Globus pallidus (tissue), 1 donor: ENCODE measurements around the gene FAM149B1.
"Not testable (repeated sequence)": the region's sequence is repeated elsewhere in the genome, so short reads cannot be mapped to it uniquely, and the experiment has no call there.

ENCODE experiments used
- DNase-seq: peaks from one replicate; pipeline ENCODE4 v3.0.0-alpha.2; 2015; ENCODE audit warnings: low spot score

FAM149B1 gene

DNA sequence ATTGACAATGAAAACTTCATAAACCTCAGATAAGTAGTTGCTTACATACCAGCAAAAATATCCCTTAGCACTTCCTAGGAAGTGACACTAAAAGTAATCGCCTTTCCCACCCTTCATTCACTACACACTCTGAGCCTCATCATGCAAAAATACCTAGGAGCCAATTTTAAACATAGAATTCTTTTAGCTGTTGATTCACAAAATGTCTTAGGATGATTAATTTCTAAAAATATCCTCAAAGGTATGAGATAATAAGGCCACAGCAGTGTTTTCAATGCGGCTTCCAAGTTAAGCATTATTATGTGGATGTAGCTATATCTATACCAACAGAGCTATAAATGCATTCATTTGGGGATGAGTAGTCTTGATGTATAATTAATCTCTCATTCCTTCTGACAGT is 66.0 kb downstream of the FAM149B1 start:
- DNase-seq, result no peak

DNA sequence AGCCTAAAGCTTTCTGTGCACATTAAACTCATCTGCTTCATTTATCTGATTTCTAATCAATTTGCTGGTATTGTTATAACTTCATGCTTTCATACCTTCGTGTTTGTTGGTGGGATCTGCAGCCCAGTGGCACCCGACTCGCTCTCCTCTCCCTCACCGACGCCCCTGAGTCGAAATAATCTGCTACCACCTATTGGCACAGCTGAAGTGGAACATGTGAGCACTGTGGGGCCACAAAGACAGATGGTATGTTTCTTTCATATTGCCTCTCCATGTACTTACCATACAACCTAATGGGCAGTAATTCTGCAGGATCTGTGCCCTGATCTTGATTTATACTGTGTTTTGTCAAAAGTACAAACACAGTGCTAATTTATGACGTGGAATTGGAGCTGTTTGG is 66.8 kb downstream of the FAM149B1 start:
- no peak for DNase-seq

DNA sequence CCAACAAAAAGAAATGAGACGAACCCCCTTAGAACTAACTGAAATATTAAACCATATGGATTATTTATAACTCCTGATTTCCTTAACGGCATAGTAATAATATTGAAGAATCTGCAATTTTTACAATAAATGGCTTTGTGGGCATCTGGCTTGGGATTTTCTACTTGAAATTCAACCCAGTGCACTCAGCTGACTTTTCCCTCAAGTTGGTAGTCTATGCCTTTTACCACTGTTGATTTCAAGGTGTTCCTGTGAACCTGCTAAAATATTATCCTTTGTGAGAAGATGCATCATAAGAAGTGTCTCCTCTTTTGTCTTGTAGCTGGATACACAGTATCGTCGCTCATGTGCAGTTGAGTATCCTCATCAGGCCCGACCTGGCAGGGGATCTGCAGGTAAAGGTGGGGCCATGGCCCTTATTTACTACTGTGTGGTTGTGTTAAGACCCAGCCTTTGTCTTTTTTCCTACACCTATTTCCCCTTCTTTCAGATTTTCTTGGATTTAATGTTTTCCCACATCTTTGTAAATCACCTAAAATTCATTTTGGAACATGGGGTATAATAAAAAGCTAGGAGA is 71.2 kb downstream of the FAM149B1 start:
- DNase-seq, result no peak

DNA sequence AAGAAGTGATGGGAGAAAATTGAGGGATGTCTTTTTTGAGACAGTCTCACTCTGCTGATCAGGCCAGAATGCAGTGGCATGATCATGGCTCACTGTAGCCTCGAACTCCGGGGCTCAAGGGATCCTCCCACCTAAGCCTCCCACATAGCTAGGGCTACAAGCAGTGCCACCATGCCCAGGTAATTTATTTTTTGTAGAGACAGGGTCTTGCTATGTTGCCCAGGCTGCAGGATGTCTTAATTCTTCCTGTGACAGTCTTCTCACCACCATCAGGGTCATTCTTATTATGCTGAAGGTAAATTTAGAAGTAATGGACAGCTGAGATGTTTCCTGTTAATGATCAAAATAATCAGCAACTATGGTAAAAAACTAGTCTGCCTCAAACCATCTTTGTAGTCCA is 72.0 kb downstream of the FAM149B1 start:
- no peak for DNase-seq

DNA sequence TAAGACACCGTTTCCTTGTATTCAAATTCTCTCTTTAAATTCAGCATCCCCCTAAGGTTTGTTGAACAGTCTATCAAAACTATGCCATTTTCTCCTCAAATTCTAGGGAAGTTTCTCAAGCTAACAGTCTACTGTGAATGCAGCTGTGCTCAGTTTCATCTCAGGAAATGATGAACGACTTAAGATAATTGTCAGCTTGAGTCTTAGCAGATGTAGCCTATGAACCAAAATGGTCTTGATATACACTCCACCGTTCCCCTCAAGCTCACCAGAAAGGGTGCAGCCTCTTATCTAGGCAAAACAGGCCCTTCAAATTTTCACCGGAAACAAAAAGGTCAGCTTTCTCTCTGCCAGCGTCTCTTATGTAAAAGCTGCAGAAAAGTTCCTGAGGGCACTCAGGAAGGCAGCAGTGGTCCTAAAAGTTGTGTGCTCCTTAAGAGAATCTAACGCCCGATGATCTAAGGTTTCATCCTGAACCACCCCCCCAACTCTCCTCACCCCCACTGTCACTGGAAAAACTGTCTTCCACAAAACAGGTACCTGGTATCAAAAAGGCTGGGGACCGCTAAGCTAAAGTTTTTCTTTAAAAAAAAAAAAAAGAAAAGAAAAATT is 77.1 kb downstream of the FAM149B1 start:
- DNase-seq, result no peak

DNA sequence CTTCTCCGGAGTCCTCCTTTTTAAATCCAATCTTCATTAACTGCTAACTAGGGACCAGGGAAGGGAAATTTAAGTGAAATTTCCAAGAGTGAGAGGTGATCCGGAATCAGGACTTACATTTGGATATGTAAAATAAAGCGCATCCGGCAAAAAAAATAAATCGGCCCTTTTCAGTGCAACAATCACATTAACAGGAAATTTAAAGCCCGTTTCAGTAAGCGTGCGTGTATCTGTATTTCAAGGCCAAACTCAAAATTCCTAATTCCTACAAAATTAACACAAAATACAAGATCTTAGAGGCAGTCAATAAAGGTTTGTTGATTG is 78.4 kb downstream of the FAM149B1 start:
- no peak for DNase-seq

DNA sequence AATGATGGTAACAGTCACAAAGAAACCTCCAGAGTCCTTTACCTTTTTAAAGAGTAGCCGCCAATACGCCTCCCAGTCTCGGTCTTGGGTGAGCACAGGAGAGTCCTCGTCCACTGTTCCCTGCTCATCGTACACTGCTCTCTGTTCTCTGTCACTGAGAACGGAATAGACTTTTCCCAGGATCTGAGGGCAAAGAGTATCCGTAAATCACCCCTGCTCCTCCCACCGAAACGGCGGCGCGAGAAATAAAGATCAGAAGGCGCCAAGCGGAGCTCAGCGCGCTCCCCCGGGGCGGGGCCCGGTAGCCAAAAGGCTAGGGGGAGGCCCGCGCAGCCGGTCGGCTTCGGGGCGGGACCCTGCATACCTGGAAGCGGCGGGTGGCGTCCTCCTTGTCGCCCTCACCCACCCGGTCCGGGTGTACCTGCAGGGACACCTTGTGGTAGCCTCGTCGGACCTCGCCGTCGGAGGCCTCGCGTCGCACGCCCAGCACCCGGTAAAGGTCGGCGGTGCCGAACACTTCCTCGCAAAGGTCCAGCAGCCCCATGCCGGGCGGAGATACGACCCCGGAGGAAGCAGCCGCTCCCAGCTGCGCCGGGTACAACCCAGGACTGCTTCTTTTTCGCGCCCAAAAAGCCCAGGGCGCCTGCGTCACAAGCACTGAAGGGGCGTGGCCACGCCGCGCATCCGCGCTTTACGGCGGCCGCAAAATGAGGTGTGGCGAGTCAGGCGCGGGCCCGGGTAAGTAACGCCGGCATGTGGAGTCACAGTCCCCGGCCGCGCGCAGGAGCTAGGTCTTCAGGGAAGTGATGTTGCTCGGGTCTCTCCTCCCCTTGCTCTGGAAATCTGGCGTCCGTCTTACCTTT is 79.0 kb downstream of the FAM149B1 start, which contains the start of gene DNAJC9:
Gene DNAJC9 (minus strand): TSS at position 610 of the 863 bp plus-strand sequence. CDS start 66 bp downstream, at position 544.
- DNase-seq, result peak; percentile 84

DNA sequence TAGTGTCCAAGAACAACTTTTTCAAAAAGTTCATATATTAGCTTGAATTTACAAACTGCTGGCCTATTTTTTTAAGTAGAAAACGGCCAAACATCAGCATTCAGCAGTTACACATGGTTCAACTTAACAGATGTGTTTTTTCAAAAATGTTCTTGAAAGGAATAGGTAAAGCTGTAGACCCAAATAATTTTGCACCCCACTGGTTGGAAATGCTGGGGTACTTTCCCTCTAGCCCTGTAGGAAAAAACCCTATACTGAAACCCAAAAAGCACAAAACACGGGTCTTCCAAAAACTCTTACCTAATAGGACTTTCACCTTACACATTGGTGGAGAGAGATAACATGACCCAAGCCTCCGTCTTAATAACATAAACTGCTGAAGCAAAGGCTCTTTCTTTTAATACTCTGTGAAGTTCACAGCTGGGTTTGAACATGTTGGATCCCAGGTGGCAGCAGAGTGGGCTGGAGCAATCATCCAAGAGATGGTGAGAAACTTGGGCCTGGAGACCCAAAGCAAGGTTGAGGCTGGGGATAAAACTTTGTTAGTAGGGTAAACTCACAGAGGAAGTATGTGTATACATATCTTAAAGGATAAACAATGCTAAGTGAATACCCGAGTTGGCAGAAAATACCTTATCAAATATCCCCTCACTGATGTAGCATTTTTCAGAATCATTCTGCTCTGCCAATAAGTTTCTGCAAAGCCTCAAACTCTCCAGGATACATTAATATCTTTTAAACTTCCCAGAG is 79.8 kb downstream of the FAM149B1 start:
- DNase-seq, result no peak

DNA sequence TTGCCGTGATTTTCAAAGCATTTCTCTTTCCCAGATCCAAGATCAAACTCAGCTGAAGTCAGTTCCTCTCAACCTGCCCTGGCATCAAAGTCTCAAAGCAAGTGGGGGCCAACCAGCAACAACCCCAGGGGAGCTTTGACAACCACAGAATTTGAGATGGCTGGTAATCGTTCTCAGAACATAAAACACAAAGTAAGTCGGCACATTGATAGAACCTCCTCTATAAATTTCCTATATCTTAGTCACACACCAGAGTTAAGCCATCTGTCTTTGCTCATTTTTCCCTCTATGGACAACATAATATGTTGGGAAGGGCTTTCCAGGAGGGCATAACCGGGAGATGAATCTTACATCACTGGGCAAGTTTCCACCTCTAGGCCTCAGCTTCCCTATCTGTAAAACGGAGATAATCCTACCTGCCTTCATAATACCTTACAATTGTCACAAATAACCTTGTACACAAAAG is 80.4 kb downstream of the FAM149B1 start:
- no peak for DNase-seq

DNA sequence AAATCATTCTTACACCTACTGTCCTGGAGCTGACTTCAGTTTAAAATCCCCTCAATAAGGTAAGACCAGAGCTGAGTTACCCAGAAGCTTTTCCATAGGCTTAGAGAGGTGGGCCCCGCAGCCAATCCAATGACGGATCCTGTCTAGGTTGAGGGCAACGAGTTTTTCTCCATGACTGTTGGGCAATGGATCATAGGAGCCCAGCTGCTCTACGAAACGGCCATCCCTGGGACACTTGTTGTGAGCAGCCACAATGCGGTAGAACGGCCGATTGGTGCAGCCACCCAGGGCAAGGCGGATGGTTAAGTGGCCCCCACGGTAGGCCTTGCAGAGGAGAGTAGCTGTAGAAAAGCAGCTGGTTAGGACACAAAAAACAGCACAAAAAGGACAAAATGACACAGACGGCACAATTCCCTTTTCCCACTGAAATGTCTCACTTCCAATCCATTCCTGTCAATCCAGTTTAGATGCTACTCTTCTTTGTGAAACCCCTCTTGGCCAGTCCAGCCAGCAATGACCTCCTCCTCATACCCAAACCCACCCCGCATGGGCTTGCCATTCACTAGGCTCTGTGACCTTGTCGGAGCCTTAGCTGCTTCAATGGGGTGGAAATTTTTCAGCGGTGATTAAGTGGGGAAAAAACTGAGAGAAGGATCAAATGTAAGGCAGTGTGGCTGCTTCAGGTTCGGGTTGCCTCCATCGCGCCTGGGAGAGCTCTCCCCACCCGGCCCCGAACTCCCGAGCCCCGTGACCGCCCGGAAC is 83.9 kb downstream of the FAM149B1 start:
- no peak for DNase-seq

DNA sequence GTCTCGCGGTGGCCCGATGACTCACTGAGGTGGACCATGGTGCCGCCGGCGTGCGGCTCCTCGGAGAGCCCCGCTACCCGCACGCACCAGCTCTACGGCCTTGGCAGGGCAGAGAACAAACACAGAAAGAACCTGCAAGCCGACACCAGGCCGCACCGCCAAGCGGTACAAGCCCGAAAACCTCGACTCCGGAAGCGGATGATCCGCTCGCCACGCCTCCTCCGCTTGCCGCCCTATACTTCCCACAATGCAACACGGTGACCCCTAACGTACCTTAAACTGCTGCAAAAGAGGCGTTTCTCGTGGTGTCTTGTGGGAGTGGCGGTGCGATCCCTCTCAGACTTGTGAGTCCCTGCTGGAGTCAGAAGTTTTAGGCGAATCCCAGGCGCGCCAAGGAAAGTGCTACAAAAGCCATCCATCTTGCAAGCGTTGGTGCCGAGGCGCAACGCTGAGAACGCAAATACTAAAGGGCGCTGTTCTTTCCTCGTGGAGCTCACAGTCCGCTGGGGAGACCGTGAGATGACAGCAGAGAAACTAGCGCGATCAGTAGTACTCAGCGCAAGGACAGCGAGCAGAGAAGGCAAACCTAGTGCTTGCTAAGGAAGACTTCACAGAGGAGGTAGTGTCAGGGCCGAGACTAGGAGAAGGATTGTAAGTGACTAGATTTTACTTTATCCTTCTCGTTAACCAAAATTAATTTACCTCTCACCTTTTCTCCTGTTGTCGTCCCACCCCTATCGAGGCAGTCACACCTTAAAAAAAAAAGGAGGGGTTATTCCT is 84.7 kb downstream of the FAM149B1 start, which contains the start of gene MRPS16:
Gene MRPS16 (minus strand): TSS at position 200 of the 780 bp plus-strand sequence. CDS start 162 bp downstream, at position 38.
- DNase-seq, result peak; percentile 93

DNA sequence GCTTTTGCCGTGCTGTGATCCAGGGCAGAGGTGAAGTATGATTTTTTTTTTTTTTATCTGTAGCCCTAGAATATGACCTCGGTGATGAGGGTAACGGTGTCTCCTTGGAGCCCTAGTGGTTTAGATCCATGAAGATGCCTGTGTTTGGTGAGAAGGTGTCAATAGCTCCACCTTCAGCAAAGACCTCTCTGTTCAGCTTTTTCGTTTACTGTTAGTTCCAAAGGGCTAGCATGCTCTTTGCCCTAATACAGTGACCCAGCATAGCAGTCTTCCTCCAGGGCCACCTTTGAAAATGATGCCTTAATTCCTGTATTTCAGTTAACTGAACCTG is 85.3 kb downstream of the FAM149B1 start:
- DNase-seq, result no peak

DNA sequence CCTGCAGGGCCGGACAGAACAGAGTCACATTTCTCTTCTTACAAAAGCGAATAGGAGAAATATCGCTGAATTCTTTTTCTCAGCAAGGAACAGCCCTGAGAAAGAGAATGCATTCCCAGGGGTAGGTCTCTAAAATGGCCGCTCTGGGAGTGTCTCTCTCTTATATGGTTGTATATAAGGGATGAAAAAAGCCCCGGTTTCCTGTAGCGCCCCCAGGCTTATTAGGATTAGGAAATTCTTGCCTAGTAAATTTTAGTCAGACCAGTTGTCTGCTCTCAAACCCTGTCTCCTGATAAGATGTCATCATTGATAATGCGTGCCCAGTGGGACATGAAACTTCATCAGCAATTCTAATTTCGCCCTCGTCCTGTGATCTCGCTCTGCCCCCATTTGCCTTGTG is 90.7 kb downstream of the FAM149B1 start:
- not testable (repeated sequence) for DNase-seq

DNA sequence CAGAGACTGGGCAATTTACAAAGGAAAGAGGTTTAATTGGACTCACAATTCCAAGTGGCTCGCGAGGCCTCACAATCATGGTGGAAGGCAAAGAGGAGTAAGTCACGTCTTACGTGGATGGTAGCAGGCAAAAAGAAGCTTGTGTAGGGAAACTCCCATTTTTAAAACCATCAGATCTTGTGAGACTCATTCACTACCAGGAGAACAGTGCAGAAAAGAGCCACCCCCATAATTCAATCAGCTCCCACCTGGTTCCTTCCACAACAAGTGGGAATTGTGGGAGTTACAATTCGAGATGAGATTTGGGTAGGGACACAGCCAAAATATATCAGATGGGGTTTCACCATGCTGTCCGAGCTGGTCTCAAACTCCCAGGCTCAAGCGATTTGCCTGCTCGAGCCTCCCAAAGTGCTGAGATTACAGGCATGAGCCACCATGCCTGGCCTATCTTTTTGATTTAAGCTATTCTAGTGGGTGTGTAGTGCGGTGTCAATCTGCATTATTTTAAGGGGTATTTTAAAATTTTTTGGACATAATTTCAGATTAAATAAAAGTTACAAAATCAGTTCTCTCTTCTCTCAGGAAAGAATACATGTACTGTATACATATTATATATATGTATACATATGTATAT is 93.6 kb downstream of the FAM149B1 start:
- no peak for DNase-seq

DNA sequence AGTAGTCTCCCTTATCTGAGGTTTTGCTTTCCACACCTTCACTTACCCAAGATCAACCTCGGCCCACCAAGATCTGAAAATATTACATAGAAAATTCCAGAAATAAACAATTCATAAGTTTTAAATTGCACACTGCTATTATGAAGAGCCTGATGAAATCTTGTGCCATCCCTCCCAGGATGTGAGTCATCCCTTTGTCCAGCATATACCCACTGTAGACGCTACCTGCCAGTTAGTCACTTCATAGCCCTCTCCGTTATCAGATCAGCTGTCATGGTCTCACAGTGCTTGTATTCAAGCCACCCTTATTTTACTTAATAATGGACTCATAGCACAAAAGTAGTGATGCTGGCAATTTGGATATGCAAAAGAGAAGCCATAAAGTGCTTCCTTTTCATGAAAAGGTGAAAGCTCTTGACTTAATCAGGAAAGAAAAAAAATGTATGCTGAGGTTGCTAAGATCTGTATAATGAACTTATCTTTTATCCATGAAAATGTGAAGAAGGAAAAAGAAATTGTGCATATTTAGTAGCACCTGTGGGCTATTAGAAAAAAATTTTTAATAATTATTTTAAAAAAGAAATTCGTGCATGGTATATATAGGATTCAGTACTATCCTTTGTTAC is 94.3 kb downstream of the FAM149B1 start:
- no peak for DNase-seq

DNA sequence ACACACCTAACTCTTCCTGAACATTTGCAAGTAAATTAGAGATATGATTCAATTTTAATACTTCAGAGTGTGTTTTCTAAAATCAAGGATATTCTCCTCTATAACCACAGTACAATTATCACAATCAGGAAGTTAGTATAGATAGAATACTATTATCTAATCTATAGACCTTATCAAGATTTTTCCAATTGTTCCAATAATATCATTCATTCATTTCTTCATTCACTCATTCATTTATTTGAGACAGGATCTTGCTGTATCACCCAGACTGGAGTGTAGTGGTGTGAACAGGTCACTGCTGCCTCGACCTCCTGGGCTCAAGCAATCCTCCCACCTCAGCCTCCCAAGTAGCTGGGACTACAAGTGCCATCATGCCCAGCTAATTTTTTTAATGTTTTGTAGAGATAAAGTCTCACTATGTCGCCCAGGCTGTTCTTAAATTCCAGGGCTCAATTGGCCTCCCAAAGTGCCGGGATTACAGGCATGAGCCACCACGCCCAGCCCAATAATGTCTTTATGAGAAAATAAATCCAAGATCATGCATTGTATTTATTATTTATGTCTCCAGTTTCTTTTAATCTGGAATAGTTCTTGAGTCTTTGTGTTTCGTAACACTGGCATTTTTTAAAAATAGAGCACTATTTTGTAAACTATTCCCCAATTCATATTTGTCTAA is 95.1 kb downstream of the FAM149B1 start:
- DNase-seq, result no peak

DNA sequence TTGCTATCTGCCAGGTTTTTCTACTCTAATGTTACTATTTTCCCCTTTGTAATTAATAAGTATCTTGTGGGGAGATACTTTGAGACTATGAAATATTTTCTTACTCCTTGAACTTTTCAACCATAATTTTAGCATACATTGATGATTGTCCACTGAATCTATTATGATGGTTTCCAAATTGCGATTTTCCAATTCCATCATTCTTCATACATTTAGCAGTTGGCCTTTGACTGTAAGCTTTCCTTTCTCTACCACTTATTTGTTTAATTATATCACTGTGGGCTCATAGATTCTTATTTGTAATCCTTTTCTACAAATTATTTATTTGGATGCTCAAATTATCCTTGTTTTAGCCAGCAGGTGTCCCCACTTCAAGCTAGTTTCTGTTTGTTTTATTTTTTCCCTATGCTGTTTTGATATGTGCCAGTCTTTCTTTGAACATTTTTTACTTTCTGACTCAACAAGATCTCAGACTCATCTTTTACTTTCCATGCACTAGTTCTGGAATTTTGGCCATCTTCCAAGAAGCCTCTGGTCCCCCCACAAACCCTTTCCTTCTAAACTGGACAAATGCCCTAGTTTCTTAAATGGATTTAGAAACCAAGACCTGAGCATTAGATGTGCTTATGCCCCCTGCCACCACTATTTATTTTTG is 95.9 kb downstream of the FAM149B1 start:
- no peak for DNase-seq

DNA sequence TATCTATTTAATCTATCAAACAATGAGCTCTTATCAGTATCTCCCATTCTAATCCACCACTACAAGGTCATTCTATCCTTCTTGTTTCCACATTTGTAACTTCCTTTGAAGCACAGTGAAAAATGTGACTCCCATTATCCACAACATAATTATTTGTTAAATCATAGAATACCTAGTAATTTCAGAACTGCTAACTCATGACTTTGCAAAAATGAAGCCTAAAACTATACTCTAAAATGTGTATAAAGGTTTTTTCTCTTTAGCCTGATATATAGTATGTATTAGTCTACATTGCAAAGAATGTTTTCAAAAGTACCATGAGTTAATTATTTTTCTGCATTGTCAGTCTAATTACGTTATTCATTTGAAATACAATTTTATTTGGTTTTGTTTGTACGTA is 96.5 kb downstream of the FAM149B1 start:
- no peak for DNase-seq

DNA sequence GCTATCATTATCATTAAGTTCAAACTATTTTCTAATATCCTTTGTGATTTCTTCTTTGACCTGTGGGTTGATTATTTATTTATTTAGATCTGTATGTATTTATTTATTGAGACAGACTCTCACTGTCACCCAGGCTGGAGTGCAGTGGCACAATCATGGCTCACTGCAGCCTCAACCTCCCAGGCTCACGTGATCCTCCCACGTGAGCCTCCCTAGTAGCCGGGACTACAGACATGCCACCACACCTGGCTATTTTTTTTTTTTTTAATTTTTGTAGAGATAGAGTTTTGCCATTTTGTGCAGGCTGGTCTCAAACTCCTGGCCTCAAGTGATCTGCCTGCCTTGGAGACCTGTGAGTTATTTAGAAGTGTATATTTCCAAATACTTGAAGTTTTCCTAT is 113.2 kb downstream of the FAM149B1 start:
- DNase-seq, result no peak
